Right ventricle myocardium inferior (tissue), 1 donor: ENCODE results near the gene TCIRG1. TPM values are rescaled to one million over a fixed set of nuclear protein-coding genes. Genes with fewer than 3 reads are reported as not detected.

Source experiments
- ATAC-seq: fragments of 200-7000 bp; cut with Tn5 transposase; one replicate; pipeline ENCODE4 v1.9.1; 2020; ENCODE audit warnings: mild to moderate bottlenecking, moderate library complexity
- DNase-seq: peaks from one replicate; pipeline ENCODE4 v3.0.0; 2021; ENCODE audit errors: missing footprints
- intact Hi-C: fragments of 100-400 bp; cut with DNase I; formaldehyde crosslinking; loops from one replicate; pipeline ENCODE4 v1.11.0; 2022
- microRNA-seq: library from miRNA; unstranded; fragments of <30 nt; microRNA quantifications from one replicate; pipeline ENCODE4 v1.2.0, GENCODE V29; 2020
- total RNA-seq: library from RNA; stranded (reverse); fragmentation: NEBNext Ultra II Directional; extraction: Animal tissue kit (Norgen Biotek cat#: 25700); gene quantifications from one replicate; pipeline ENCODE4 v1.2.1, GENCODE V29; 2021
- donor health status: DM: no; HTN: yes; CAD: no; lungs with severe emphysema.

The TCIRG1 gene
- total RNA-seq, 1 donor from 2014 or later: 30.4 TPM

DNA sequence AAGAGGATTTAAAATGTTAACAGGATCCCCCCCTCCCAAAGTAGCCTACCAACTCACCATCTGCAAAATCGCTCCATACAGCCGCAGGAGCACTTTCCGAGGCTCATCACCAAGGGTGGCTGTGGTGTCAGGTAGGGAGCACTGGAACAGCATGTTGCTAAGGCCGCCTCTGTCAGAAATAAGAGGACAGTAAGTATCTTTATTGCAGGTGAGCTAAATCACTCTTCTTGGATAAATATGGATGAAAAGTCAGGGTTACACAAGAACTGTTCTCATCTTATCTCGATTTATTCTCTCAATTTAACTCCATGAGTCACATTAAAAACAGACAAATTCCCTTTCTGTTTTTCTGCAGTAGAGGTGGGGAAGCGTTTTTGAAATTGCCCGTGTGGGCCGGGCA, 58.1 kb downstream of the TCIRG1 start:
- no peak for DNase-seq
- intact Hi-C loops: no loop called here
- no peak for ATAC-seq

- intact Hi-C loops: no loop called here
- DNase-seq (no peak), ATAC-seq (no peak)
These were observed 60.2 kb downstream of the TCIRG1 start for GRCh38 chr11:68099057-68099456.

- intact Hi-C loops: no loop called here
- ATAC-seq (no peak), DNase-seq (no peak)
These were observed 60.9 kb downstream of the TCIRG1 start for GRCh38 chr11:68099474-68100405.

Small RNA genes lying within 50 kb of the gene (microRNA-seq; reads per million reads assigned to microRNA genes)
- gene MIR4691 (not detected), gene MIR6753 (not detected), gene MIR7113 (2.5 reads per million)

Other genes starting within 250 kb of the TCIRG1 start
- 9.0 TPM for gene UNC93B1, start 34.9 kb upstream of the TCIRG1 start, total RNA-seq
- 3.5 TPM for gene ALDH3B1, start 28.7 kb upstream of the TCIRG1 start, total RNA-seq
- 479 TPM for gene NDUFS8, start 8.3 kb upstream of the TCIRG1 start, total RNA-seq
- 7.6 TPM for gene CHKA, start 82.4 kb downstream of the TCIRG1 start, total RNA-seq
- 29.1 TPM for gene KMT5B, start 174.3 kb downstream of the TCIRG1 start, total RNA-seq
- 29.4 TPM for gene C11orf24, start 232.9 kb downstream of the TCIRG1 start, total RNA-seq